Raji (cell line): ENCODE data around the gene APBB1IP.

Experiments used
- POLR2A ChIP-seq: IDR thresholded peaks from 2 replicates; pipeline ENCODE4 v1.6.1; 2011; ENCODE audit warnings: low read depth, low read length, control low read depth; ENCODE audit not compliant: insufficient read depth

The APBB1IP gene

GRCh38 chr10:26460736-26461135, 22.6 kb downstream of the APBB1IP start:
- TF ChIP-seq POLR2A = no peak

- TF ChIP-seq POLR2A = no peak
Observed at GRCh38 chr10:26463986-26464385, 25.8 kb downstream of the APBB1IP start.

DNA sequence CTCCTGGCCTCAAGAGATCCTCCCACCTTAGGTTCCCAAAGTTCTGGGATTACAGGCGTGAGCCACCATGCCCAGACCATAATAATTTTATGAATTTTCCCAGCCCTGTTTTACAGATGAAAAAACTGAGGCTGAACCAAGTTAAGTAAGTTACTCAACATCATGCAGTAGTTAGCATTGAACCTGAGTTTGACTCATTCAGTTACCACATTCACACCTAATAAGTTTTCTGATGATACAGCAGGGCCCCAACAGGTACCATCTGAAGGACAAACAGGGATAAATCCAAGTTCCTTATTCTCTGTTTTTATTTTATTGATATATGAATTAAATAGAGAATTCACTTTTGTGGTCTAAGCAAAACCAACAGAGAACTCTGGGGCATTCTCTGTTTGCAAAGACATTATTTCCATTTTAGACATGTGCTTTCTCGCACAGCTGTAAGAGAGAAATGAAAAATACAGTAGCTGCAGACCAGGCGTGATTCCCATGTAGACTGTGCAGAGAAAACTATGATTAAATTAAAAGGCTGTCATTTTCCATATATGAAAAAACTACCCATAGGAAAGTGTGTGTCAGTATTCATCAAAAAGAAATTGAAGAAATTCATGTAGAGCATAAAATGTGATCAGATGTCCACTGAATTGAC, 26.6 kb downstream of the APBB1IP start:
- TF ChIP-seq POLR2A = no peak

DNA sequence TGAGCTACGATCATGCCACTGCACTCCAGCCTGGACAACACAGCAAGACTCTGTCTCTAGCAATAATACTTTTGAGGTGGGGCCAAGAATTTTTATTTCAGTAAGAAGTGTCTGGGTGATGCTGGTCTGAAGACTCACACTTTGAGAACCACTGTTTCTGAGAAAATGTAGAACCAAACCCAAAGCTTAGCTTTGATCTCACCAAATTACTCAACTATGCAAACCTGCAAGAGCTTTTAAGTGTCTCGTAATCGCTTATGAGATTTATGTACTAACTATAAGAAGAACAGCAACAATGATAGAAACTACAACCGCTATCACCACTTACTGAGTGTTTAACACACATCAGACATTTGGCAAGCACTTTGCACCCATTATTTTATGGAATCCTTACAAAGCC, 29.5 kb downstream of the APBB1IP start:
- no peak for TF ChIP-seq POLR2A

DNA sequence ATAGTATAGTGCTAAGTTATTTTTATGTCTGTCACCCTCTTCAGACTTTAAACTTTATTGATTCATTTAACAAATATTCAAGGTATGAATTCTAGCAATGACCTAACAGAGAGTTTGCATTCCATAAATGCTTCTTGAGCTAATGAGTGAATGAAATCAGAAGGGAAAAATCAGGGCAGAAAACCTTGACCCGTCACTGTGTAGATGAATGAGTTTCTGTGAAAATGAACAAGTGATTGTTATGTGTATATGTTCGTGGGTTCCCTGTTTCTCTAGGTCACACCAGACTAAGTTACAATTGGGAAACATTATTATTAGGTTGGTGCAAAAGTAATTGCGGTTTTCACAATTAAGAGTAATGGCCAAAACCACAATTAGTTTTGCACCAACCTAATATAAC, 30.1 kb downstream of the APBB1IP start:
- no peak for TF ChIP-seq POLR2A

DNA sequence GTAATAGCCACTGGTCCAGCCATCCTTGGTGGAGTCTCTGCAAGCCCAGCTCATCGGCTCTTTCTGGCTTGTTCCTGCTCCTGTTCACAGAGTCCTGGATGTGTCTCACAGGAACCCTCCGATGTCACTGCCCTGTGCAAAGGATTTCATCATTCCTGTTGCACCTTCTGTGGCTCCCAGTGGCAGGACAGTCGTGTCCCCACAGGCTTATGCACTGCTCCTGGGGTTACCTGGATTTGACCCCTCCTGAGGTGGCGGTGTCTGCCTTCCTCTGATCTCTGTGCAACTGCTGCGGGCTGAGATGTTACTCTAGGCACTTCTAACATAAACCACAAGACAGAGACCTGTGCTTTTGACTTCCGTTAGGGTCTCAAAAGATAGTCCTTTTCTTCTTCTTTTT, 30.6 kb downstream of the APBB1IP start:
- TF ChIP-seq POLR2A = no peak

DNA sequence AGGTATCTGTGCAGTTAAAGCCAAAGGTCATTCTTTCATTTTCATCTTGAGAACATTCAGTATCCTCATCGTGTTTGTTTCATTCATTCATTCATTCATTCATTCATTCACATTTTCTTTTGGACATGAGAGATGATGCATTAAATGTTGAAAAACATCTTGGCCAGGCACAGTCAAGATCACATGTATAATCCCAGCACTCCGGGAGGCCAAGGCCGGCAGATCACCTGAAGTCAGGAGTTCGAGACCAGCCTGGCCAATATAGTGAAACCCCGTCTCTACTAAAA, 34.3 kb downstream of the APBB1IP start:
- TF ChIP-seq POLR2A = no peak

DNA sequence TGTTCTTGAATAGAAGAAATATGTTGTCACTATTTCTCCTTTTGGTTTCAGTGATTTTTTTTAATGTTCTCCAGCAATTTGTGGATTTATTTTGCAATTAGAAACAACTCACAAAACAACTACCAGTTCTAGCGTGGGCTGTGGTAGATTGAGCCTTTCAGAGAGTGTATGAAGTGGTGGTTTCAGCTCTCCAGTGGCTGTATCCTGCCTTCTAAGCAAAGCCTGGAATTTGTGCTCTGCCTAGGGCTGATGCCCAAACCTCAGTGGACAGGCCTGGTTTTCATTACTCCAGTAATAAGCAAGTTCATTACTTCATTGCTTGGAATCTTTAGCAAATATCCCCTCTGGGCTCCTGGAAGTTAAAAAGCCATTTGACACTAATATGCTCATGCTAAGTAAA, 35.9 kb downstream of the APBB1IP start:
- no peak for TF ChIP-seq POLR2A

GRCh38 chr10:26475386-26475785, 37.2 kb downstream of the APBB1IP start:
- no peak for TF ChIP-seq POLR2A

- TF ChIP-seq POLR2A = no peak
Observed at GRCh38 chr10:26477501-26477900, 39.4 kb downstream of the APBB1IP start.

DNA sequence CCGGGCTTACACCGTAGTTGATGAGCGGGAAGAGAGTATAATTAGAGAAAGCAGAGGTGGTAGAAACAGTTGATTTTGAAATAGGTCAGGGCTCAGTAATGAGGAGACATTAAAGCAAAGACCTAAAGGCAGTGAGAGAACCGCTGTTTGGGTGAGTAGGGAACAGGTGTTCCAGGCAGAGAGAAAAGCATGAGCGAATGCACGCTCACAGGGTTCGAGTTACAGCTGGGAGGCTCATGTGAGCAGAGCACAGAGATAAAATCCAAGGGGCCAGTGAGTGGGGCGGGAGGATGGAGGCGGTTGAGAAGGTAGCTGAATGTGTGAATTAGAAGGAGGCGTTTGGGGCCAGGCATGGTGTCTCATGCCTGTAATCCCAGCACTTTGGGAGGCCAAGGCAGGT, 39.9 kb downstream of the APBB1IP start:
- TF ChIP-seq POLR2A = no peak

- no peak for TF ChIP-seq POLR2A
Observed at GRCh38 chr10:26479766-26480492, 41.8 kb downstream of the APBB1IP start.

GRCh38 chr10:26481315-26481692, 43.2 kb downstream of the APBB1IP start:
- TF ChIP-seq POLR2A = 0 out of 2 replicates have a peak, but pooled peaks have one; percentile 2

DNA sequence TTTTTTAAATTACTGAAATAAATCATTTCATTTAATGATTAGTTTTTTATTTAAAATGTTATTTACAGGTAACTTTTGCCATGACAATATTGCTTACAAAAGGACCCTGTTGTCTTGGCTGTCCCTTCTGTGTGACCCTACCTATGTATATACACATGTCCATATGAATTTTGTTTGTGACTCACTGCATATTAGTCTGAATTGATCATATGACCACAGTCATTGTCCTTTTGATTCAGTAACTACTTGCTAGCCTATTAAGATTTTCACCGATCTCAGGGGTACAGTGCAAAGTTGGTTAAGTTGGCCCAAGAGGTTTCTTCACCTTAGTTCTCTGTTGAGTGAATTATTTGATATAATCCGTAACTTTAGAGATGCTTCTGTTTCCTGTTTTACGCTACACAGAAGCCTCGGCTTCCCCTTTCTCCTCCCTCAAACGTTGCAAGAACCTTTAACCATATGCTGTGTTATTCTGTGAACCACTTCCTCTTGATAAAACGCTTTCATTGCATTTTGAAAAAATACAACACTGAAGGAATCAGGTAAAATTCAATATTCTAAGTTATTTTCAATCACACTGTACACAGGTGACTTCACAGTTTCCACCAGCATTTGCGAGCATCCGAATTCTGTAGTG, 43.9 kb downstream of the APBB1IP start:
- no peak for TF ChIP-seq POLR2A

DNA sequence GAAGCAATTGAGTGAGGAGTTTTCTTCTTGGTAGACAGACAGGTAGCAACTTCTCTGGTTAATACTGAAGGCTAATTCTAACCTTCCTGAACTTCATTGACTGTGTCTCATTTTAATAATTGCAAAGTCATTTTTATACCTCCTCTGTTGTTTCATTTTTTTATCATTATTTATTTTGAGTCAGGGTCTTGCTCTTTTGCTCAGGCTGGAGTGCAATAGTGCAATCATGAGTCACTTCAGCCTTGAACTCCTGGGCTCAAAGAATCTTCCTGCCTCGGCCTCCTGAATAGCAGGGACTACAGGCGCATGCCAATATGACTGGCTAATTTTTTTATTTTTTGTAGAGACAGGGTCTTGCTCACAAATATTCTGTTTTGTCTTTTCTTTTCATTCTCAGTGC, 45.4 kb downstream of the APBB1IP start:
- no peak for TF ChIP-seq POLR2A

DNA sequence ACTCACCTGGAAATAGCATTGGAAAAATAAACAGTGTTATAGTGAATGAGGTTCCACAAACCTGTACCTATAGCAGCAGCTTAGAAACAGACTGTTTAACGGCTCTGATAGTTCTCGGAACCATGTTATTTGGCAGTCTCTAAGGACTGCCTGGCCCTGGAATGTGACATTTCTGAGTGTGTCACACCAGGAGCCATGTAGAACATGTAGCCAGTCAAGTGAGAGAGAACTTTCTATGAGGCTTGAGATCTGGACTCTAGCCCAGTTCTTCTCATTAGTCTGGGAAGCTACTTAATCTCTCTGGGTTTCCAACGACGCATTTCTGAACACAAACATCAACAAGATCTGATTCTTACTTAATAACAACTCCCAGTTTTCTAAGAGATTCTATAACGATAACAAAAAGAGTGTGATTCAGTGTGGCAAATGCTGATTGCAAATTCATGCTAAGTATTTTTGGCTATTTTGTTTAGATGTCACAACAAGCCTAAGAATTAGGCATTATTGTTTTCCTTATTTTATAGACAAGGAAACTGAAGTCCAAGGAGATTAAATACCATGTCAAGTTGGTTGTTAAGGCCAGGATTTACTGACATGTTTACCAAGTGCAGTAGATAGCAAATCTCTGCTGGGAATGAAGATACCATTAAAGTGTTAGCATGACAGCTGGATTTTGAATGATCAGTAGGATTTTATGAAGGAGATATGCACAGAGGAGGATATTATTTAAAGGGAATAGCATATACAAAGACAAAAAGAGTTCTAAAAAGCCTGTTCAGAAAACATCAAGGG, 47.2 kb downstream of the APBB1IP start:
- TF ChIP-seq POLR2A = no peak
